GM20431 (cell line): ENCODE measurements around the gene SERP1.
"Not testable (repeated sequence)": the region's sequence is repeated elsewhere in the genome, so short reads cannot be mapped to it uniquely, and the experiment has no call there.

Source experiments
- in situ Hi-C: fragments of 300-500 bp; cut with MseI, MboI; formaldehyde crosslinking; loops from one replicate; pipeline ENCODE4 v1.15.0; 2020; ENCODE audit warnings: low sequenced_read_pairs; ENCODE audit not compliant: unreplicated experiment

SERP1 gene

GRCh38 chr3:150540991-150541390, 5.3 kb downstream of the SERP1 start:
- in situ Hi-C loops, result loop anchor here (25.0 kb wide), 1 partner anchor 321 kb away; no protein-coding TSS in a partner anchor

- in situ Hi-C loops, result loop anchor here (25.0 kb wide), 1 partner anchor 322 kb away; no protein-coding TSS in a partner anchor
Measured at GRCh38 chr3:150540297-150540696, 6.0 kb downstream of the SERP1 start.

GRCh38 chr3:150538324-150539208, 7.7 kb downstream of the SERP1 start:
- in situ Hi-C loops, result loop anchor here (25.0 kb wide), 1 partner anchor 324 kb away; no protein-coding TSS in a partner anchor

- in situ Hi-C loops, result loop anchor here (25.0 kb wide), 1 partner anchor 327 kb away; no protein-coding TSS in a partner anchor
Measured at GRCh38 chr3:150535204-150535603, 11.1 kb downstream of the SERP1 start.

GRCh38 chr3:150531775-150532174, 14.5 kb downstream of the SERP1 start:
- in situ Hi-C loops, result loop anchor here (25.0 kb wide), 1 partner anchor 331 kb away; no protein-coding TSS in a partner anchor

GRCh38 chr3:150528354-150528797, 17.9 kb downstream of the SERP1 start:
- in situ Hi-C loops, result loop anchor here (25.0 kb wide), 1 partner anchor 334 kb away; no protein-coding TSS in a partner anchor

GRCh38 chr3:150527464-150528255, 18.6 kb downstream of the SERP1 start:
- in situ Hi-C loops, result loop anchor here (25.0 kb wide), 1 partner anchor 335 kb away; no protein-coding TSS in a partner anchor

GRCh38 chr3:150523538-150523937, 22.8 kb downstream of the SERP1 start:
- in situ Hi-C loops, result no loop called here

- in situ Hi-C loops, result no loop called here
Measured at GRCh38 chr3:150521463-150521862, 24.8 kb downstream of the SERP1 start.

GRCh38 chr3:150520408-150520807, 25.9 kb downstream of the SERP1 start:
- in situ Hi-C loops, result no loop called here

- in situ Hi-C loops, result no loop called here
Measured at GRCh38 chr3:150519026-150519425, 27.3 kb downstream of the SERP1 start.

GRCh38 chr3:150515210-150515609, 31.1 kb downstream of the SERP1 start:
- in situ Hi-C loops, result no loop called here

GRCh38 chr3:150511122-150511821, 35.0 kb downstream of the SERP1 start:
- in situ Hi-C loops, result no loop called here

GRCh38 chr3:150509780-150510179, 36.5 kb downstream of the SERP1 start:
- in situ Hi-C loops, result no loop called here

GRCh38 chr3:150508401-150508800, 37.9 kb downstream of the SERP1 start:
- in situ Hi-C loops, result no loop called here

- in situ Hi-C loops, result no loop called here
Measured at GRCh38 chr3:150504483-150504882, 41.8 kb downstream of the SERP1 start.

- in situ Hi-C loops, result no loop called here
Measured at GRCh38 chr3:150503402-150504099, 42.7 kb downstream of the SERP1 start.

GRCh38 chr3:150500960-150501359, 45.3 kb downstream of the SERP1 start:
- in situ Hi-C loops, result not testable (repeated sequence)

GRCh38 chr3:150497956-150498355, 48.3 kb downstream of the SERP1 start:
- in situ Hi-C loops, result loop anchor here (25.0 kb wide), 2 partner anchors 211 to 536 kb away; partner anchors contain the start of gene PFN2
